Neural progenitor cell (in vitro differentiated cells): Measurements from ENCODE around the gene CGN.

Experiments
- CTCF ChIP-seq: fragments of 200-600 bp; sonication (generic); IDR thresholded peaks from 2 replicates; pipeline ENCODE4 v1.5.1; 2017; ENCODE audit warnings: antibody characterized with exemption, mild to moderate bottlenecking
- EZH2phosphoT487 ChIP-seq: fragments of 200-600 bp; sonication (generic); IDR thresholded peaks from 2 replicates; pipeline ENCODE4 v1.6.1; 2017; ENCODE audit warnings: antibody characterized with exemption

GRCh38 chr1:151504759-151505158 lies 6.4 kb upstream of the CGN start:
- no peak for TF ChIP-seq EZH2phosphoT487
- no peak for TF ChIP-seq CTCF
